ENCODE data around the gene EFNB1.

Gene EFNB1

DNA sequence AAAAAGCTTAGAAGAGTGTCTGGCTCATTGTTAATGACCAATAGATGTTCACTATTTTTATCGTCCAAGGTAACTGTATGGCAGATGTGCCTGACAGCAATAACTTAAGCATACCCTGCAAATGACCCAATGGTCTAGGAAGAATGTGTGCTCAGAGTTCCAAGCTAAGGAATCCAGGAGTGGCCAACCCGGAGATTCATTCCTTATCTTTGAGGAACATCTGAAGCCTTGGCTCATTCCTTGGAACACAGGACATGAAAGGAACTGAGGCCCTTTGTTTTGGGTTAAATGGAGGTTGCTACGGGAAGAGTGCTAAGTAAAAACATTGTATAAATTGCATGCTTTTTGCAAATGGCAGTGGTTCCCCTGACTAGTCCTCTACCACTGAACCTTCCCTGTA lies 38.9 kb upstream of the EFNB1 start:
- no peak overlapping the region for H3K9ac ChIP-seq (ENCODE audit: low read depth, low read length, poor library complexity)
- no peaks in the 10 kb centered on the region for H3K36me3 ChIP-seq (replicated peaks in 1 of 2; ENCODE audit: control insufficient read depth in 2 of 2, insufficient read depth in 2 of 2, low read length in 2 of 2)
- no peaks in the 10 kb centered on the region for H3K27me3 ChIP-seq (ENCODE audit: control insufficient read depth in 3 of 3, insufficient read depth in 3 of 3, low read depth in 1 of 3, low read length in 3 of 3)
- no peak overlapping the region for H3K4me3 ChIP-seq (ENCODE audit: low read length in 2 of 2)
- no peaks in the 10 kb centered on the region for H3K79me1 ChIP-seq (ENCODE audit: low read depth, low read length)
- H3K27ac ChIP-seq (replicated peaks; ENCODE audit: low read length): no peak overlapping the region
- no peak overlapping the region for H4K8ac ChIP-seq (ENCODE audit: low read depth, low read length)
- H2BK120ac ChIP-seq (ENCODE audit: low read depth, low read length): no peak overlapping the region
- no peak overlapping the region for H2BK12ac ChIP-seq (ENCODE audit: low read length)
- no peak overlapping the region for H4K91ac ChIP-seq (ENCODE audit: low read depth, low read length, poor library complexity)
- no peak overlapping the region for H2AFZ ChIP-seq (ENCODE audit: low read length)
- WGBS, 2 donors (ENCODE audit: extremely low coverage in 2 of 2, insufficient read length in 2 of 2, insufficient replicate concordance in 1 of 2): no CpG with 5 or more reads among the region's 3 CpGs
- H3K23ac ChIP-seq (ENCODE audit: low read depth, low read length, poor library complexity): no peak overlapping the region
- H3K4ac ChIP-seq (ENCODE audit: low read length): no peak overlapping the region
- no peaks in the 10 kb centered on the region for H3K9me3 ChIP-seq (replicated peaks in 1 of 2; ENCODE audit: control insufficient read depth in 2 of 2, insufficient read depth in 1 of 2, low read depth in 1 of 2, low read length in 2 of 2)
- no peak overlapping the region for H3K18ac ChIP-seq (ENCODE audit: low read length)
- no peak for DNase-seq (ENCODE audit: low spot score)
- no peak overlapping the region for H2AK5ac ChIP-seq (ENCODE audit: low read depth, low read length)
- H3K4me1 ChIP-seq (ENCODE audit: control insufficient read depth in 2 of 2, insufficient read depth in 1 of 2, low read depth in 1 of 2, low read length in 2 of 2): no peaks in the 10 kb centered on the region
- no peak overlapping the region for H2BK5ac ChIP-seq (ENCODE audit: low read length)
- no peak overlapping the region for H2BK15ac ChIP-seq (ENCODE audit: low read length)
- no peak overlapping the region for H3K14ac ChIP-seq (ENCODE audit: low read length)
- no peak overlapping the region for H3K4me2 ChIP-seq (ENCODE audit: insufficient read depth, low read length, poor library complexity, severe bottlenecking)

DNA sequence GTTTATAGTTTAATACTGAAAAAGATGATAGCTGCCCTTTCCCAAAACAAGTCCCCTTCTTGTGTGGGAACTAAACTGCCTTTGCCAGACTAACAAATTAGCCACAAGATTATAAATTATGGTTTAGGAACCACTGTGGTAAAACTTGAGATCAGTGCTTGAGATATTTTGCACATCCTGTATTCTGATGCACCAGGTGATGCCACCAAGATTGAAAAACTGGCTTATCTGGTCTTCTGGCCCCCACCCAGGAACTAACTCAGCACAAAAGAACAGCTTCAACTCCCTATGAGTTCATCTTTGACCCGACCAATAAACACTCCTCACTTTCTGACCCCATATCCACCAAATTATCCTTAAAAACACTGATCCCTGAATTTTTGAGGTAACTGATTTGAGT lies 36.7 kb upstream of the EFNB1 start:
- no peak overlapping the region for H2AK5ac ChIP-seq (ENCODE audit: low read depth, low read length)
- no peaks in the 10 kb centered on the region for H3K79me1 ChIP-seq (ENCODE audit: low read depth, low read length)
- H4K91ac ChIP-seq (ENCODE audit: low read depth, low read length, poor library complexity): no peak overlapping the region
- no peak overlapping the region for H4K8ac ChIP-seq (ENCODE audit: low read depth, low read length)
- H3K23ac ChIP-seq (ENCODE audit: low read depth, low read length, poor library complexity): no peak overlapping the region
- H3K36me3 ChIP-seq (replicated peaks in 1 of 2; ENCODE audit: control insufficient read depth in 2 of 2, insufficient read depth in 2 of 2, low read length in 2 of 2): no peaks in the 10 kb centered on the region
- H3K18ac ChIP-seq (ENCODE audit: low read length): no peak overlapping the region
- H3K9me3 ChIP-seq (replicated peaks in 1 of 2; ENCODE audit: control insufficient read depth in 2 of 2, insufficient read depth in 1 of 2, low read depth in 1 of 2, low read length in 2 of 2): no peaks in the 10 kb centered on the region
- no peak overlapping the region for H2AFZ ChIP-seq (ENCODE audit: low read length)
- no peak overlapping the region for H3K4ac ChIP-seq (ENCODE audit: low read length)
- H3K4me2 ChIP-seq (ENCODE audit: insufficient read depth, low read length, poor library complexity, severe bottlenecking): no peak overlapping the region
- H2BK120ac ChIP-seq (ENCODE audit: low read depth, low read length): no peak overlapping the region
- no peaks in the 10 kb centered on the region for H3K27me3 ChIP-seq (ENCODE audit: control insufficient read depth in 3 of 3, insufficient read depth in 3 of 3, low read depth in 1 of 3, low read length in 3 of 3)
- H3K27ac ChIP-seq (replicated peaks; ENCODE audit: low read length): no peak overlapping the region
- H2BK12ac ChIP-seq (ENCODE audit: low read length): no peak overlapping the region
- no peak for DNase-seq (ENCODE audit: low spot score)
- H2BK5ac ChIP-seq (ENCODE audit: low read length): no peak overlapping the region
- H2BK15ac ChIP-seq (ENCODE audit: low read length): no peak overlapping the region
- no peak overlapping the region for H3K4me3 ChIP-seq (ENCODE audit: low read length in 2 of 2)
- H3K14ac ChIP-seq (ENCODE audit: low read length): no peak overlapping the region
- no CpG with 5 or more reads among the region's 1 CpG for WGBS, 2 donors (ENCODE audit: extremely low coverage in 2 of 2, insufficient read length in 2 of 2, insufficient replicate concordance in 1 of 2)
- H3K9ac ChIP-seq (ENCODE audit: low read depth, low read length, poor library complexity): no peak overlapping the region
- H3K4me1 ChIP-seq (ENCODE audit: control insufficient read depth in 2 of 2, insufficient read depth in 1 of 2, low read depth in 1 of 2, low read length in 2 of 2): no peaks in the 10 kb centered on the region

DNA sequence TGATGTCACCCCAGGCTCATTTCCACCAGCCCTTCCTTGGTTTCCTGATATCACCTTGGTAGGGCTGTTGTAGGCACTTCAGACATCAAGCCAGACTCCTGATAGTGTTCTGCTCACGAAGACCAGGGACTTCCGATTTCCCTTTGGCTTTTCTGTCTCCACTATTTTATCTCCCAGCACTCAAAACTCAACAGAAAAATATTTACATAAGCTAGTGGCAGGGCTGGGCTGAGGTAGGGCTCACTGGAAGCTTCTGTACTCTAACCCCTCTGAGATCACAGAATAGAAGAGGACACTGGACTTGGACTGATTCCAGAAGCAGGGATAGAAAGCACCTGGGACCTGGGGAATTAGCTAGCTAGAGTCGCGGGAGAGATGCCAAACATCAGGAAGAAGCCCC lies 34.4 kb upstream of the EFNB1 start:
- Histone ChIP-seq H4K91ac (ENCODE audit: low read depth, low read length, poor library complexity) (no peak overlapping the region), H3K79me1 (ENCODE audit: low read depth, low read length) (no peaks in the 10 kb centered on the region), H3K9ac (ENCODE audit: low read depth, low read length, poor library complexity) (no peak overlapping the region), H2AFZ (ENCODE audit: low read length) (no peak overlapping the region), H3K18ac (ENCODE audit: low read length) (no peak overlapping the region), H4K8ac (ENCODE audit: low read depth, low read length) (no peak overlapping the region), H3K23ac (ENCODE audit: low read depth, low read length, poor library complexity) (no peak overlapping the region), H3K4me2 (ENCODE audit: insufficient read depth, low read length, poor library complexity, severe bottlenecking) (no peak overlapping the region), H3K27ac (replicated peaks; ENCODE audit: low read length) (no peak overlapping the region), H3K36me3 (replicated peaks in 1 of 2; ENCODE audit: control insufficient read depth in 2 of 2, insufficient read depth in 2 of 2, low read length in 2 of 2) (no peaks in the 10 kb centered on the region), H3K9me3 (replicated peaks in 1 of 2; ENCODE audit: control insufficient read depth in 2 of 2, insufficient read depth in 1 of 2, low read depth in 1 of 2, low read length in 2 of 2) (no peaks in the 10 kb centered on the region), H2AK5ac (ENCODE audit: low read depth, low read length) (no peak overlapping the region), H2BK120ac (ENCODE audit: low read depth, low read length) (no peak overlapping the region), H2BK12ac (ENCODE audit: low read length) (no peak overlapping the region), H3K4ac (ENCODE audit: low read length) (no peak overlapping the region), H3K4me3 (ENCODE audit: low read length in 2 of 2) (no peak overlapping the region), H3K27me3 (ENCODE audit: control insufficient read depth in 3 of 3, insufficient read depth in 3 of 3, low read depth in 1 of 3, low read length in 3 of 3) (no peaks in the 10 kb centered on the region), H2BK15ac (ENCODE audit: low read length) (no peak overlapping the region), H3K4me1 (ENCODE audit: control insufficient read depth in 2 of 2, insufficient read depth in 1 of 2, low read depth in 1 of 2, low read length in 2 of 2) (no peaks in the 10 kb centered on the region), H3K14ac (ENCODE audit: low read length) (no peak overlapping the region), H2BK5ac (ENCODE audit: low read length) (no peak overlapping the region)
- DNase-seq (ENCODE audit: low spot score): no peak
- WGBS, 2 donors (ENCODE audit: extremely low coverage in 2 of 2, insufficient read length in 2 of 2, insufficient replicate concordance in 1 of 2): no CpG with 5 or more reads among the region's 4 CpGs

DNA sequence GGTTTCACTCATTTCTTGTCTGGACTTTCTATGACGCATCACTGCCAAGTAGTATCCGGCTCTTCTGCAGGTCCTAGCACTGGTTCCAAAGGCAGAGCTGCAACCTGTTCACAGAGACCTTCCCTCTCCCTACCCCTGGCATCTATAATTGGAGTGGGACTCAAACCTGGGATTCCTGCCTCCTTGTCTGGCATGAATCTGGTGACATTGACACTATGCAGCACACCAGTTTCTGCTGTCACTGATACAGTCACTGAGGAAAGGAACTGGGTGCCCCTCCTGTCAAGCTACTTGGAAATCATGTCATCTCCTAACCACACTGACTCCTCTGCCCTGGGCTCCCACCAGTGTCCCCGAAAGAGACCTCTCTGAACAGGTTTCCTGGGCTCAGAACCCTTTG lies 33.1 kb upstream of the EFNB1 start:
- Histone ChIP-seq H2BK120ac (ENCODE audit: low read depth, low read length) (no peak overlapping the region), H3K23ac (ENCODE audit: low read depth, low read length, poor library complexity) (no peak overlapping the region), H2AK5ac (ENCODE audit: low read depth, low read length) (no peak overlapping the region), H2BK12ac (ENCODE audit: low read length) (no peak overlapping the region), H2BK15ac (ENCODE audit: low read length) (no peak overlapping the region), H3K27ac (replicated peaks; ENCODE audit: low read length) (no peak overlapping the region), H3K18ac (ENCODE audit: low read length) (no peak overlapping the region), H3K4ac (ENCODE audit: low read length) (no peak overlapping the region), H3K4me1 (ENCODE audit: control insufficient read depth in 2 of 2, insufficient read depth in 1 of 2, low read depth in 1 of 2, low read length in 2 of 2) (no peaks in the 10 kb centered on the region), H3K4me3 (ENCODE audit: low read length in 2 of 2) (no peak overlapping the region), H3K4me2 (ENCODE audit: insufficient read depth, low read length, poor library complexity, severe bottlenecking) (no peak overlapping the region), H3K36me3 (replicated peaks in 1 of 2; ENCODE audit: control insufficient read depth in 2 of 2, insufficient read depth in 2 of 2, low read length in 2 of 2) (no peaks in the 10 kb centered on the region), H3K14ac (ENCODE audit: low read length) (no peak overlapping the region), H4K8ac (ENCODE audit: low read depth, low read length) (no peak overlapping the region), H4K91ac (ENCODE audit: low read depth, low read length, poor library complexity) (no peak overlapping the region), H3K9ac (ENCODE audit: low read depth, low read length, poor library complexity) (no peak overlapping the region), H2BK5ac (ENCODE audit: low read length) (no peak overlapping the region), H2AFZ (ENCODE audit: low read length) (no peak overlapping the region), H3K79me1 (ENCODE audit: low read depth, low read length) (no peaks in the 10 kb centered on the region), H3K9me3 (replicated peaks in 1 of 2; ENCODE audit: control insufficient read depth in 2 of 2, insufficient read depth in 1 of 2, low read depth in 1 of 2, low read length in 2 of 2) (no peaks in the 10 kb centered on the region), H3K27me3 (ENCODE audit: control insufficient read depth in 3 of 3, insufficient read depth in 3 of 3, low read depth in 1 of 3, low read length in 3 of 3) (no peaks in the 10 kb centered on the region)
- DNase-seq (ENCODE audit: low spot score): no peak
- no CpG with 5 or more reads among the region's 3 CpGs for WGBS, 2 donors (ENCODE audit: extremely low coverage in 2 of 2, insufficient read length in 2 of 2, insufficient replicate concordance in 1 of 2)

All from neuronal stem cell (in vitro differentiated cells).